Neural progenitor cell (in vitro differentiated cells): ENCODE results near the gene LRRN2.

ENCODE experiments used
- EZH2 ChIP-seq: fragments of 200-600 bp; sonication (generic); IDR thresholded peaks from 2 replicates; pipeline ENCODE4 v1.6.1; 2017; ENCODE audit warnings: antibody characterized with exemption, mild to moderate bottlenecking, moderate library complexity
- TF ChIP-seq, protein P1 (sequence below): fragments of 200-600 bp; sonication (generic); IDR thresholded peaks from 2 replicates; pipeline ENCODE4 v1.5.1; 2017; ENCODE audit warnings: antibody characterized with exemption, mild to moderate bottlenecking

- TF ChIP-seq, protein P1, sequence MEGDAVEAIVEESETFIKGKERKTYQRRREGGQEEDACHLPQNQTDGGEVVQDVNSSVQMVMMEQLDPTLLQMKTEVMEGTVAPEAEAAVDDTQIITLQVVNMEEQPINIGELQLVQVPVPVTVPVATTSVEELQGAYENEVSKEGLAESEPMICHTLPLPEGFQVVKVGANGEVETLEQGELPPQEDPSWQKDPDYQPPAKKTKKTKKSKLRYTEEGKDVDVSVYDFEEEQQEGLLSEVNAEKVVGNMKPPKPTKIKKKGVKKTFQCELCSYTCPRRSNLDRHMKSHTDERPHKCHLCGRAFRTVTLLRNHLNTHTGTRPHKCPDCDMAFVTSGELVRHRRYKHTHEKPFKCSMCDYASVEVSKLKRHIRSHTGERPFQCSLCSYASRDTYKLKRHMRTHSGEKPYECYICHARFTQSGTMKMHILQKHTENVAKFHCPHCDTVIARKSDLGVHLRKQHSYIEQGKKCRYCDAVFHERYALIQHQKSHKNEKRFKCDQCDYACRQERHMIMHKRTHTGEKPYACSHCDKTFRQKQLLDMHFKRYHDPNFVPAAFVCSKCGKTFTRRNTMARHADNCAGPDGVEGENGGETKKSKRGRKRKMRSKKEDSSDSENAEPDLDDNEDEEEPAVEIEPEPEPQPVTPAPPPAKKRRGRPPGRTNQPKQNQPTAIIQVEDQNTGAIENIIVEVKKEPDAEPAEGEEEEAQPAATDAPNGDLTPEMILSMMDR, result no peak
- no peak for TF ChIP-seq EZH2
Measured at GRCh38 chr1:204602871-204603542, 82.5 kb downstream of the LRRN2 start.
